OCI-M2 (cell line): Measurements from ENCODE around the gene ANKZF1.
A peak's percentile ranks its signal among the peaks of the same experiment; 100 is the strongest.
"Not testable (repeated sequence)": the region's sequence is repeated elsewhere in the genome, so short reads cannot be mapped to it uniquely, and the experiment has no call there.

Experiments
- DNase-seq: peaks from one replicate; lab custom pipeline; 2025; ENCODE audit not compliant: unreplicated experiment; lab: John Stamatoyannopoulos, UW

The ANKZF1 gene

DNA sequence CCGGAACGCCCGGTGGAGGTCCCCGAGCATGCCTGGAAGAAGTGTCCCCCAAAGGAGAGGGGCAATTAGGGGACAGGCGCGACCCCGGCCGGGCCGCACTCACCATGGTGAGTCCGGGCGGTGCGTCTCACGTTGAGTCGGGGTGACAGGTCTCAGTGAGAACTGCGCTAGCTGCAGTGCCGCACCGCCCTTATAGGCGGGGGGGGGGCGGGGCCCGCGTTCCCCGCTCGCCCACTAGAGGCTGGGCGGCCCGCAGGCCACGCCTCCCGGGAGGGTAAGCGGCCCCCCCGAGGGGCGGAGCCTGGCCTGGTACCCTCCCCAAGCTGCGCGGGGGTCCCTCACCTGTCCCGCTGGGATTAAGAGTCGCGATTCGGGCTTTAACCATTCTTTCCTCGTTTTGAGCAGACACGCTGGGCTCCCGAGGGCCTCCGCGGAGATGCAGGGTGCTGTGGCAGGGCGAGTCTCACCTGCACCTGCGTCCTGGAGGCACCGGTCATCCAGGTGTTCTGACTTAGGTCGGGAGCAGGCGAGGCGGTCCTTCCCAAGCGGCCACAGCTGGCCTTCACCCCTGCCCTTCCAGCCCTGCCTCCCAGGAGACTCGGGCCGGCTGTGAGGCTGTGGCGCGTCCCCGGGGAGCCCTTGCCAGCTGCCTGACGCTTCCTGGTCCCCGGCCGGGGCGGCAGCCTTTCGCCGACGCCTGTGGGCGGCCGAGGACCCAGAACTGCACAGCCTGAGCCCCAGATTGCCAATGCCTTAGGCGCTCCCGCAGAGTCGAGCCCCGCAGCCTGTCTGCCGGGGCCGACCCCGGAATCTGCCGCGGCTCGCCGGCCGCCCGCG, 24.4 kb downstream of the ANKZF1 start, which contains the start of gene TUBA4A:
TSS of gene TUBA4A (minus strand) at position 166 of the 837 bp plus-strand sequence. CDS start at position 106, 60 bp downstream.
- DNase-seq, result peak; percentile 29

DNA sequence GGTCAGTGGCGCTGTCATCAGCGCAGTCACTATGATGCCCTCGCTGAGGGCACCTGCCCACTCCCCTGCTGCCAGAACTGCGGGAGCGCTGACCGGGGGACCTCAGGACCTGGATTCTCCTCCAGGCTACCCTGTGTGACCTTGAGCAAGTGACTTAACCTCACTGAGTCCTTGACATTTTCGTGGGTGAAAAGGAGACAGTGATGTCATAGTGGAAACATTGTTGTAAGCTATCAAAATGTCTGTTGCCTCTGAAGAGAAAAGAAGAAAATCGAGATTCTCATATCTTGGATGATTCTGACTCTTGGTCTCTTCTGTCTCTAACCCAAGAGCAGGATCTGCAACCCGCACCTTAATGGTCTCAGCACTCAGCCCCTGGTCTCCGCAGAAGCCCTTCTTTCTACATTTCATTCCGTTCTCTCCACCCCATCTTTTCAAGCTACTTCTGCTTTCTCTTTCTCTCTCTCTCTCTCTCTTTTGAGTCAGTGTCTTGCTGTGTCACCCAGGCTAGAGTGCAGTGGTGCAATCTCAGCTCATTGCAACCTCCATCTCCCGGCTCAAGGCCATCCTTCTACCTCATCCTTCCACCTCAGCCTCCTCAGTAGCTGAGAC, 25.1 kb downstream of the ANKZF1 start:
- DNase-seq, result no peak

- DNase-seq, result not testable (repeated sequence)
Measured at GRCh38 chr2:219258942-219259341, 29.3 kb downstream of the ANKZF1 start.

- no peak for DNase-seq
Measured at GRCh38 chr2:219261024-219261855, 31.6 kb downstream of the ANKZF1 start.

DNA sequence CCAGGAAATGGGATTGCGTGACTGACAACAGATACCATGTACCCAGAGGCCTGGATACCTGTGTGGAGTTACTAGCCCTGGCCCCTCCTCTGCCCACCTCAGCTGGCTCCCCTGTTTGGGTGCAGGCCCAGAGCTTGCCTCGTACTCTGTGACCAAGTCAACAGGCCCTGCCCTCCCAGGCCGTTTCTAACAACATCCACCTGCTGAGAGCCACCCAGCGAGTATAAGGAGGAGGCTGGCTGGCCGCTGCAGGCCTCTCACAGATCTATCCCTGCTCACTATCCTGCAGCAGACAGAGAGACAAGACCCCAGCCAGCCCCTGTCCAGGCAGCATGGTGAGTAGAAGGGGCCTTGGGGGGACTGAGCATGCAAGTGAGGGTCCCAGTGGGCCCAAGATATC, 36.6 kb downstream of the ANKZF1 start:
- DNase-seq, result no peak

DNA sequence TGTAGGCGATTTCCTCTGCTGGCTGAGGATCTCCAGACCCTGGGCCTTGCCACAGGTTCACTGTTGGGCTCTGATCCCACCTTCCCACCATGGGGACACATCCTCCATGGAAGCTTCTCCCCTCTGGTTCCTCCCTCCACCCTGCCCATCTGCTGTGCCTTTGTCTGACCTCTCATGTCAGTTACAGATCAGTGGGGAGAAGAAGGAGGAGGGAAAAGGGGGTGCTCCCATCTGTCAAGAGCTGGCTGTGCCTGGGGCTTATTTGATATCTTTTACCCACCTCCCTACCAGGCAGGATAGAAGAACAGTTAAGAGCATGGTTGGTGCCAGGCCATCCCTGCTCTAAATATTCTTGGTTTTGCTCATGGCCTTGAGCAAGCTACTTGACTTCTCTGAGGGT, 37.3 kb downstream of the ANKZF1 start:
- no peak for DNase-seq

GRCh38 chr2:219268294-219268693, 38.7 kb downstream of the ANKZF1 start:
- no peak for DNase-seq

GRCh38 chr2:219269362-219270054, 39.9 kb downstream of the ANKZF1 start:
- DNase-seq, result no peak

DNA sequence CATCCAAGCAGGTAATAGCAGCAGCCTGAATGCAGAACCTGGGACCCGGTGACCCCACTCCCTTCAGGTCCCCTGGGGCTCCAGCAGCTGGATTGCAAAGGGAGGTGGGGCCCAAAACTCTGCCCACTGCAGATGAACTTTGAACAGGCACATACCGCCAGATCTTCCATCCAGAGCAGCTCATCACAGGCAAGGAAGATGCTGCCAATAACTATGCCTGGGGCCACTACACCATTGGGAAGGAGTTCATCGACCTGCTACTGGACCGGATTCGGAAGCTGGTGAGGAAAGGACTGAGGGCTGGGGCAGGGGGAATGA, 40.4 kb downstream of the ANKZF1 start:
- no peak for DNase-seq

GRCh38 chr2:219271021-219271420, 41.4 kb downstream of the ANKZF1 start:
- no peak for DNase-seq

GRCh38 chr2:219272356-219272755, 42.8 kb downstream of the ANKZF1 start:
- no peak for DNase-seq

DNA sequence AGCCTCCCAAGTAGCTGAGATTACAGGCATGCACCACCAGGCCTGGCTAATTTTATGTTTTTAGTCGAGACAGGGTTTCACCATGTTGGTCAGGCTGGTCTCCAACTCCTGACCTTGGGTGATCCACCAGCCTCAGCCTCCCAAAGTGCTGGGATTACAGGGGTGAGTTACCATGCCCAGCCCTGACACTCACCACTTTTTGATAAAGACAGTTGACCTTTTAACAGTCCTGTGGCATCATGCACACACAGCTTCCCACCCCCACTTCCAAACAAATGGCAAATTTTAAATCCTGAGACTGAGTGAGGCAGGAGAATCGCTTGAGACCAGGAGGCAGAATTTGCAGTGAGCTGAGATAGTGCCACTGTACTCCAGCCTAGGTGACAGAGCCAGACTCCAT, 43.4 kb downstream of the ANKZF1 start:
- DNase-seq, result no peak

DNA sequence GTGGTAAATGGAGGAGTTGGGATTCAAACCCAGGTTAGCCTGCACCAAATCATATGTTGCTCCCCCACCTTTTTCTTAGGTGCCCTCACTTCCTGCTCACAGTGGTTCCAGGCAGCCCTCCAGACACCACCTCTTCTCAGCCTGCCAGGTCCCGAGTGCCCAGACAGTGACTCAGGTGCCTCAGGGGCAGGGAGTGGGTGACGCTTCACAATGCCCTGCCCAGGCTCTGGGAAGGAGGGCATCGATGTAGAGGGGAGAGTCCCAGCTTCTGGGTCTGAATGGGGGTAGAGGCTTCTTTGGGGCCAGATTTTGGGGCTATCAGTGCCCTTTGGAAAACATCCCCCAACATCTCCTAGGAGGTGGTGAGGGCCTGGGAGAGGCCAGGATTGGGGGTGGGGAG, 44.3 kb downstream of the ANKZF1 start:
- DNase-seq, result no peak

DNA sequence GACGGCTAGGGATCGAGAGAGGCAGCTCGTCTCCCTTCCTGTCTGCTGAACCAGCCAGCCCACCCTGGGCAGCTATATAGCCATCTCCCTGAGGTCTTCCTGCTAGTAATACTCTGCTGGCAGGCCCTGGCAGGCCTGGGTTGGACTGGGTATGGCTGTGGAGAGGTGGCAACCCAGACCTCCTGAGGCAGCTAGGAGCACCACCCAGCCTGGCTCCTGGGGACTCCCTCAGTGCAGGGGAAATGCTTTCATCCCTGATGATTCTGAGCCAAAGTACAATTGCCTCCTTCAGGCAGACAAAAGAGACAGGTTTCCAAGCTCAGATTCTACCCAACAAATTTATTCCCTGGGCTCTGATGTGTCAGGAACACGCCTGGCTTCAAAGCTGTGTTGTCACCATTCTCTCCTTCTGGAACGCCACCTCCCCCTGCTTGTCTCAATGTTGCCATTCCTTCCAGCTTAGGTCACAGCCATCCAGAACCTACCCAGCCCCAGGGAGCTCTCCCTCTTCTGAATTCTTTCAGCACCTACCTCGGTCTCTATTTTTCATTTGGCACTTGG, 44.8 kb downstream of the ANKZF1 start:
- DNase-seq, result no peak

- no peak for DNase-seq
Measured at GRCh38 chr2:219277703-219278654, 48.4 kb downstream of the ANKZF1 start.

- DNase-seq, result no peak
Measured at GRCh38 chr2:219278655-219279150, 49.1 kb downstream of the ANKZF1 start.

- DNase-seq, result peak; percentile 93
Measured at GRCh38 chr2:219279151-219279915, 49.7 kb downstream of the ANKZF1 start, which contains the start of gene DNAJB2. DNAJB2 (plus strand) TSS chr2:219279366; CDS start chr2:219279834, 468 bp downstream.

GRCh38 chr2:219279916-219280516, 50.4 kb downstream of the ANKZF1 start:
- no peak for DNase-seq
